Activated CD4-positive, alpha-beta T cell treated with anti-CD3 and anti-CD28 coated beads, Interleukin-2, amount 50 U/mL, for 16 hours (primary cell): ENCODE measurements around the gene CSNK1A1.
"Not testable (repeated sequence)": the region's sequence is repeated elsewhere in the genome, so short reads cannot be mapped to it uniquely, and the experiment has no call there.

ENCODE experiments used
- DNase-seq: peaks from one replicate; pipeline ENCODE4 v3.0.0-alpha.2; 2020

The CSNK1A1 gene

GRCh38 chr5:149488645-149489306, 62.5 kb downstream of the CSNK1A1 start:
- DNase-seq = no peak

- no peak for DNase-seq
These were observed 63.6 kb downstream of the CSNK1A1 start for GRCh38 chr5:149487672-149488071.

GRCh38 chr5:149486726-149487635, 64.3 kb downstream of the CSNK1A1 start:
- DNase-seq = no peak

- DNase-seq = no peak
These were observed 65.3 kb downstream of the CSNK1A1 start for GRCh38 chr5:149485655-149486615.

- no peak for DNase-seq
These were observed 69.8 kb downstream of the CSNK1A1 start for GRCh38 chr5:149481485-149481884.

GRCh38 chr5:149478761-149479160, 72.5 kb downstream of the CSNK1A1 start:
- no peak for DNase-seq

GRCh38 chr5:149475777-149476176, 75.5 kb downstream of the CSNK1A1 start:
- no peak for DNase-seq

- no peak for DNase-seq
These were observed 77.0 kb downstream of the CSNK1A1 start for GRCh38 chr5:149474198-149474597.

GRCh38 chr5:149473441-149473840, 77.8 kb downstream of the CSNK1A1 start:
- DNase-seq = no peak

- no peak for DNase-seq
These were observed 78.8 kb downstream of the CSNK1A1 start for GRCh38 chr5:149472399-149472798.

- no peak for DNase-seq
These were observed 79.6 kb downstream of the CSNK1A1 start for GRCh38 chr5:149471406-149472183.

- DNase-seq = no peak
These were observed 80.3 kb downstream of the CSNK1A1 start for GRCh38 chr5:149470942-149471341.

GRCh38 chr5:149466457-149466972, 84.7 kb downstream of the CSNK1A1 start:
- no peak for DNase-seq

GRCh38 chr5:149464796-149465489, 86.3 kb downstream of the CSNK1A1 start:
- no peak for DNase-seq

GRCh38 chr5:149461907-149462306, 89.3 kb downstream of the CSNK1A1 start:
- DNase-seq = not testable (repeated sequence)

- no peak for DNase-seq
These were observed 91.3 kb downstream of the CSNK1A1 start for GRCh38 chr5:149459891-149460290.

- no peak for DNase-seq
These were observed 93.9 kb downstream of the CSNK1A1 start for GRCh38 chr5:149457393-149457763.

- DNase-seq = no peak
These were observed 94.4 kb downstream of the CSNK1A1 start for GRCh38 chr5:149456597-149457392.

GRCh38 chr5:149455889-149456409, 95.3 kb downstream of the CSNK1A1 start:
- no peak for DNase-seq
